H9 (cell line): ENCODE measurements around the gene ARHGAP26. TPM values are rescaled to one million over a fixed set of nuclear protein-coding genes. Genes with fewer than 3 reads are reported as not detected.

Source experiments
- DNase-seq: peaks from one replicate; pipeline ENCODE4 v3.0.0-alpha.2; 2017
- H2AFZ ChIP-seq: one replicate; pipeline ENCODE4 v1.6.1; 2013; ENCODE audit warnings: mild to moderate bottlenecking, low read length, control low read depth, moderate library complexity
- H2AK5ac ChIP-seq: 2 replicates; pipeline ENCODE4 v1.6.1; 2013; ENCODE audit warnings: low read length, control low read depth, mixed read lengths; ENCODE audit not compliant: insufficient read length
- H2BK120ac ChIP-seq: one replicate; pipeline ENCODE4 v1.6.1; 2013; ENCODE audit warnings: low read depth, mild to moderate bottlenecking, low read length, control low read depth, inconsistent platforms; ENCODE audit not compliant: poor library complexity, severe bottlenecking
- H2BK12ac ChIP-seq: 2 replicates; pipeline ENCODE4 v1.6.1; 2013; ENCODE audit warnings: low read length, control low read depth, mixed read lengths, low read depth; ENCODE audit not compliant: insufficient read length
- H2BK15ac ChIP-seq: 2 replicates; pipeline ENCODE4 v1.6.1; 2013; ENCODE audit warnings: low read depth, low read length, control low read depth
- H2BK20ac ChIP-seq: one replicate; pipeline ENCODE4 v1.6.1; 2013; ENCODE audit warnings: low read depth, mild to moderate bottlenecking, low read length, control low read depth, inconsistent platforms; ENCODE audit not compliant: poor library complexity, severe bottlenecking
- H2BK5ac ChIP-seq: 2 replicates; pipeline ENCODE4 v1.6.1; 2013; ENCODE audit warnings: low read length, control low read depth, mixed read lengths; ENCODE audit not compliant: insufficient read length
- H3K14ac ChIP-seq: 2 replicates; pipeline ENCODE4 v1.6.1; 2013; ENCODE audit warnings: low read length, control low read depth; ENCODE audit not compliant: insufficient read depth
- H3K18ac ChIP-seq: 2 replicates; pipeline ENCODE4 v1.6.1; 2013; ENCODE audit warnings: low read depth, mild to moderate bottlenecking, mixed read lengths, low read length, control low read depth; ENCODE audit not compliant: insufficient read length
- H3K23ac ChIP-seq: 2 replicates; pipeline ENCODE4 v1.6.1; 2013; ENCODE audit warnings: low read length, control low read depth, mixed read lengths, low read depth; ENCODE audit not compliant: insufficient read length
- H3K23me2 ChIP-seq: 2 replicates; pipeline ENCODE4 v1.6.1; 2013; ENCODE audit warnings: low read depth, mild to moderate bottlenecking, mixed read lengths, low read length, control low read depth; ENCODE audit not compliant: insufficient read length, poor library complexity, severe bottlenecking
- H3K27ac ChIP-seq: 2 replicates; pipeline ENCODE4 v1.5.1; 2013; ENCODE audit warnings: low read length, control low read depth, mixed read lengths, low read depth; ENCODE audit not compliant: insufficient read length
- H3K27me3 ChIP-seq: 2 replicates; pipeline ENCODE4 v1.6.1; 2013; ENCODE audit warnings: low read length, control low read depth, inconsistent platforms; ENCODE audit not compliant: insufficient read depth
- H3K4ac ChIP-seq: 2 replicates; pipeline ENCODE4 v1.6.1; 2013; ENCODE audit warnings: low read depth, mild to moderate bottlenecking, control low read depth, inconsistent platforms, low read length, moderate library complexity
- H3K4me1 ChIP-seq: 2 replicates; pipeline ENCODE4 v1.6.1; 2013; ENCODE audit warnings: low read length, control low read depth, inconsistent platforms; ENCODE audit not compliant: insufficient read depth
- H3K4me2 ChIP-seq: 2 replicates; pipeline ENCODE4 v1.6.1; 2013; ENCODE audit warnings: low read length, control low read depth, mixed read lengths; ENCODE audit not compliant: insufficient read length, insufficient read depth
- H3K56ac ChIP-seq: 2 replicates; pipeline ENCODE4 v1.6.1; 2013; ENCODE audit warnings: low read depth, mild to moderate bottlenecking, mixed read lengths, low read length, control low read depth; ENCODE audit not compliant: insufficient read length
- H3K79me1 ChIP-seq: 2 replicates; pipeline ENCODE4 v1.6.1; 2013; ENCODE audit warnings: low read depth, mild to moderate bottlenecking, moderate library complexity, low read length, control low read depth, inconsistent platforms; ENCODE audit not compliant: insufficient read depth, poor library complexity, severe bottlenecking
- H3K79me2 ChIP-seq: 2 replicates; pipeline ENCODE4 v1.6.1; 2013; ENCODE audit warnings: low read length, control low read depth, inconsistent platforms; ENCODE audit not compliant: insufficient read depth
- H3K9ac ChIP-seq: 2 replicates; pipeline ENCODE4 v1.6.1; 2013; ENCODE audit warnings: low read length, control low read depth, mixed read lengths; ENCODE audit not compliant: insufficient read length; ENCODE audit errors: extremely low read depth
- H3K9me3 ChIP-seq: one replicate; pipeline ENCODE4 v1.6.1; 2013; ENCODE audit warnings: low read depth, low read length, inconsistent platforms; ENCODE audit not compliant: control insufficient read depth
- H3T11ph ChIP-seq: one replicate; pipeline ENCODE4 v1.6.1; 2013; ENCODE audit warnings: mild to moderate bottlenecking, low read length, control low read depth, inconsistent platforms
- H4K20me1 ChIP-seq: one replicate; pipeline ENCODE4 v1.6.1; 2013; ENCODE audit not compliant: control insufficient read depth, insufficient read length, insufficient read depth
- H4K5ac ChIP-seq: 2 replicates; pipeline ENCODE4 v1.6.1; 2013; ENCODE audit warnings: low read depth, mild to moderate bottlenecking, mixed read lengths, low read length, control low read depth; ENCODE audit not compliant: insufficient read length
- H4K8ac ChIP-seq: replicated peaks from 2 replicates; pipeline ENCODE4 v1.6.1; 2013; ENCODE audit warnings: low read length, control low read depth, mixed read lengths, low read depth; ENCODE audit not compliant: insufficient read length
- H4K91ac ChIP-seq: 2 replicates; pipeline ENCODE4 v1.6.1; 2013; ENCODE audit warnings: low read depth, mild to moderate bottlenecking, moderate library complexity, mixed read lengths, low read length, control low read depth; ENCODE audit not compliant: insufficient read length
- H3K27ac Mint-ChIP-seq, 3 experiments: 2 replicates in 2 of 3; 3 replicates in 1 of 3; pipeline ENCODE4 v1.8.0; 2020 to 2021; ENCODE audit warnings: mixed read lengths in 3 of 3, mild to moderate bottlenecking in 1 of 3, moderate library complexity in 1 of 3
- H3K27me3 Mint-ChIP-seq: 2 replicates; pipeline ENCODE4 v1.8.0; 2021; ENCODE audit warnings: low read depth, mild to moderate bottlenecking, moderate library complexity, mixed read lengths
- H3K36me3 Mint-ChIP-seq, 3 experiments: 2 replicates in 2 of 3; 3 replicates in 1 of 3; pipeline ENCODE4 v1.8.0; 2020 to 2021; ENCODE audit warnings: low read depth in 3 of 3, mixed read lengths in 3 of 3; ENCODE audit not compliant: insufficient read depth in 1 of 3
- H3K4me1 Mint-ChIP-seq, 2 experiments: 2 replicates each; pipeline ENCODE4 v1.8.0; 2020; ENCODE audit warnings: mixed read lengths in 2 of 2
- H3K4me3 Mint-ChIP-seq, 2 experiments: 2 replicates in 1 of 2; 3 replicates in 1 of 2; pipeline ENCODE4 v1.8.0; 2020 to 2021; ENCODE audit warnings: mild to moderate bottlenecking in 2 of 2, mixed read lengths in 2 of 2, moderate library complexity in 1 of 2
- H3K9me3 Mint-ChIP-seq, 2 experiments: 2 replicates in 1 of 2; 3 replicates in 1 of 2; pipeline ENCODE4 v1.8.0; 2020; ENCODE audit warnings: mild to moderate bottlenecking in 2 of 2, mixed read lengths in 2 of 2, moderate library complexity in 1 of 2
- WGBS: extraction: QIAGEN DNeasy Blood & Tissue Kit; methylation state at CpG from one replicate; pipeline ENCODE4 v1.1.7; 2013; ENCODE audit warnings: missing lambda C conversion rate, low lambda C conversion rate, mixed read lengths; ENCODE audit not compliant: insufficient read length; ENCODE audit errors: extremely low coverage; 5-methylcytosine and 5-hydroxymethylcytosine counted together
- total RNA-seq: library from RNA; stranded (reverse); gene quantifications from 2 replicates; pipeline ENCODE4 v1.2.1, GENCODE V29; 2021
- TF ChIP-seq, protein P1 (sequence below): fragments of 200-600 bp; sonication (generic); conservative IDR thresholded peaks from 3 replicates; pipeline ENCODE4 v1.8.0; 2021; ENCODE audit warnings: antibody characterized with exemption, mild to moderate bottlenecking

The ARHGAP26 gene
- total RNA-seq, 1 experiment from 2014 or later = 13.8 TPM

DNA sequence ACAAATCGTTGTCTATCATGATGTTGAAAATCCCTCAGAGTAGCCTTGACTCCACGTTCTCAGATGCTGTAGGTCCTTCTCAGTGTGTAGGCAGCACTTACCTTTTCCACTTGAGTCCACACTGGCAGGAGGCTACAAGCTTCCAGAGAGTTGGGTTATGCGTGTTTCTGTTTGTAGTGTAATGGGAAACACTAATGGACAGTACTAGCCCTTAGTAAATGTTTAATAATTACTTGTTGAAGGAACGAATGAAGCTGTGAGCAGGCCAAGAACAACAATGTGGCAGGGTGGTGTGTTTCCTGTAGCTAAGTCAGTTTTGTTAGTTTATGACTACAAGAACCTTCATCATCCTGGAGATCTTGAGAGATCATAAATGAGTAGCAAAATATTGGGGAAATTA lies 83.5 kb downstream of the ARHGAP26 start:
- Histone ChIP-seq H3K27ac (no peak overlapping the region), H3K9me3 (no peaks in the 10 kb centered on the region), H2AFZ (no peak overlapping the region), H3K79me1 (no peaks in the 10 kb centered on the region), H3K56ac (no peak overlapping the region), H2AK5ac (no peak overlapping the region), H3K4me2 (no peak overlapping the region), H4K91ac (no peak overlapping the region), H3K9ac (no peak overlapping the region), H3K14ac (no peak overlapping the region), H3K79me2 (no peaks in the 10 kb centered on the region; the same call in 1 of the 2 replicates), H3K4me1 (peaks cover 4% of the 10 kb centered on the region; the same call in 1 of the 2 replicates), H3K27me3 (no peaks in the 10 kb centered on the region), H2BK12ac (no peak overlapping the region), H3K4ac (no peak overlapping the region), H3K18ac (no peak overlapping the region), H2BK120ac (no peak overlapping the region), H2BK20ac (no peak overlapping the region), H2BK15ac (no peak overlapping the region), H4K20me1 (no peaks in the 10 kb centered on the region), H3T11ph (no peak overlapping the region), H4K8ac (no peak overlapping the region), H3K23me2 (no peaks in the 10 kb centered on the region), H2BK5ac (no peak overlapping the region), H3K23ac (no peak overlapping the region), H4K5ac (no peak overlapping the region)
- no peak for DNase-seq
- peak overlapping the region in 1 of 3 experiments; percentile 45; a peak in 1 of 7 replicates for H3K27ac Mint-ChIP-seq
- H3K9me3 Mint-ChIP-seq = no peaks in the 10 kb centered on the region; a peak in 2 of 5 replicates
- H3K4me3 Mint-ChIP-seq = no peak overlapping the region
- H3K36me3 Mint-ChIP-seq = no peaks in the 10 kb centered on the region
- TF ChIP-seq, protein P1, sequence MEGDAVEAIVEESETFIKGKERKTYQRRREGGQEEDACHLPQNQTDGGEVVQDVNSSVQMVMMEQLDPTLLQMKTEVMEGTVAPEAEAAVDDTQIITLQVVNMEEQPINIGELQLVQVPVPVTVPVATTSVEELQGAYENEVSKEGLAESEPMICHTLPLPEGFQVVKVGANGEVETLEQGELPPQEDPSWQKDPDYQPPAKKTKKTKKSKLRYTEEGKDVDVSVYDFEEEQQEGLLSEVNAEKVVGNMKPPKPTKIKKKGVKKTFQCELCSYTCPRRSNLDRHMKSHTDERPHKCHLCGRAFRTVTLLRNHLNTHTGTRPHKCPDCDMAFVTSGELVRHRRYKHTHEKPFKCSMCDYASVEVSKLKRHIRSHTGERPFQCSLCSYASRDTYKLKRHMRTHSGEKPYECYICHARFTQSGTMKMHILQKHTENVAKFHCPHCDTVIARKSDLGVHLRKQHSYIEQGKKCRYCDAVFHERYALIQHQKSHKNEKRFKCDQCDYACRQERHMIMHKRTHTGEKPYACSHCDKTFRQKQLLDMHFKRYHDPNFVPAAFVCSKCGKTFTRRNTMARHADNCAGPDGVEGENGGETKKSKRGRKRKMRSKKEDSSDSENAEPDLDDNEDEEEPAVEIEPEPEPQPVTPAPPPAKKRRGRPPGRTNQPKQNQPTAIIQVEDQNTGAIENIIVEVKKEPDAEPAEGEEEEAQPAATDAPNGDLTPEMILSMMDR = no peak
- WGBS = no CpG with 5 or more reads among the region's 4 CpGs
- peaks cover 36 to 42% of the 10 kb centered on the region in 2 experiments for H3K4me1 Mint-ChIP-seq
- H3K27me3 Mint-ChIP-seq = no peaks in the 10 kb centered on the region
